Coronary artery (tissue), 2 donors: ENCODE data around the gene RRM1.
"Not testable (repeated sequence)": the region's sequence is repeated elsewhere in the genome, so short reads cannot be mapped to it uniquely, and the experiment has no call there.

Experiments used
- DNase-seq: peaks from one replicate; pipeline ENCODE4 v3.0.0-alpha.2; 2017; ENCODE audit warnings: low spot score
- H3K27ac ChIP-seq, 2 donors: fragments of 200-600 bp; sonication (generic); one replicate each; pipeline ENCODE4 v1.5.1; 2016 to 2019
- H3K4me3 ChIP-seq: fragments of 200-600 bp; sonication (generic); 2 replicates; pipeline ENCODE4 v1.5.1; 2016; ENCODE audit warnings: mild to moderate bottlenecking, moderate library complexity
- TF ChIP-seq, protein P1 (sequence below): fragments of 200-600 bp; sonication (generic); IDR thresholded peaks from one replicate; pipeline ENCODE4 v1.5.1; 2019; ENCODE audit warnings: antibody characterized with exemption

The RRM1 gene

GRCh38 chr11:4161305-4161704 is 66.7 kb downstream of the RRM1 start:
- H3K4me3 ChIP-seq = no peak overlapping the region
- TF ChIP-seq, protein P1, sequence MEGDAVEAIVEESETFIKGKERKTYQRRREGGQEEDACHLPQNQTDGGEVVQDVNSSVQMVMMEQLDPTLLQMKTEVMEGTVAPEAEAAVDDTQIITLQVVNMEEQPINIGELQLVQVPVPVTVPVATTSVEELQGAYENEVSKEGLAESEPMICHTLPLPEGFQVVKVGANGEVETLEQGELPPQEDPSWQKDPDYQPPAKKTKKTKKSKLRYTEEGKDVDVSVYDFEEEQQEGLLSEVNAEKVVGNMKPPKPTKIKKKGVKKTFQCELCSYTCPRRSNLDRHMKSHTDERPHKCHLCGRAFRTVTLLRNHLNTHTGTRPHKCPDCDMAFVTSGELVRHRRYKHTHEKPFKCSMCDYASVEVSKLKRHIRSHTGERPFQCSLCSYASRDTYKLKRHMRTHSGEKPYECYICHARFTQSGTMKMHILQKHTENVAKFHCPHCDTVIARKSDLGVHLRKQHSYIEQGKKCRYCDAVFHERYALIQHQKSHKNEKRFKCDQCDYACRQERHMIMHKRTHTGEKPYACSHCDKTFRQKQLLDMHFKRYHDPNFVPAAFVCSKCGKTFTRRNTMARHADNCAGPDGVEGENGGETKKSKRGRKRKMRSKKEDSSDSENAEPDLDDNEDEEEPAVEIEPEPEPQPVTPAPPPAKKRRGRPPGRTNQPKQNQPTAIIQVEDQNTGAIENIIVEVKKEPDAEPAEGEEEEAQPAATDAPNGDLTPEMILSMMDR = no peak
- DNase-seq = no peak
- H3K27ac ChIP-seq = no peak overlapping the region

DNA sequence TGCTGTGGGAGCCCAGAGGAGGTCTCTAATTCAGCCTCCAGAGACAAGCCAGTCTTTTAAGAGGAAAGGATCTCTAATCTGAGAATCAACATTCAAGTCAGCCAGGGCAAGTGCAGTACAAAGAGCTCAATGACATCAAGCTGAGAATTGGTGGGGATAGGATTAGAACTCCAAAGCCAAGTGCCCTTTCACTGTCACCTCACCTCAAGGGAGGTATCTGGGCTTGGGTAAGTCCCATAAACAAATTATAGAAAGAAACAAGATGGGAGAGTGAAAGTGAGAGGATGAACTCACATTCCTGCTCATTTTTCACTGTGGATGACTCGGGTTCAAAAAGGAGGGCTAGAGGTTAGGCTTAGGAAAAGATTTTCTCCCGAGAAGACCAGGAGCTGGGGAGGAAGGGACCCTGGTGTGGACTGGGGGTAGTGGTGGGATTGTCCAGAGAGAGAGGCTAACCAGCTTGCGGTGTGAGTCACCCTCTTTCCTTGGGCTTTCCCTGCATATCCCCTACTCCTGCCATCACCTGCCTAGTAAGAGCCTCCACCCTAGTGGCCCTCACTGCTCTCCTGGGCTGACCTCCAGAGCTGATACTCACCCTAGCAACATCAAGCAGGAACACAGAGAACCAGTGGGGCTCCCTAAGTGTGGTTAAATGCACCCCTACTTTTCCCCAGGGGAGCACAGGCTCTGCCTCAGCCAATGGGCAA is 70.4 kb downstream of the RRM1 start:
- Histone ChIP-seq H3K27ac (no peak overlapping the region), H3K4me3 (no peak overlapping the region)
- DNase-seq = no peak
- TF ChIP-seq, protein P1 = no peak

GRCh38 chr11:4167292-4167691 is 72.7 kb downstream of the RRM1 start:
- Histone ChIP-seq H3K27ac (no peak overlapping the region), H3K4me3 (no peak overlapping the region)
- TF ChIP-seq, protein P1 = no peak
- DNase-seq = no peak

- no peak overlapping the region for H3K4me3 ChIP-seq
- TF ChIP-seq, protein P1 = no peak
- DNase-seq = no peak
- no peak overlapping the region for H3K27ac ChIP-seq
Observed at GRCh38 chr11:4167758-4168157, 73.2 kb downstream of the RRM1 start.

DNA sequence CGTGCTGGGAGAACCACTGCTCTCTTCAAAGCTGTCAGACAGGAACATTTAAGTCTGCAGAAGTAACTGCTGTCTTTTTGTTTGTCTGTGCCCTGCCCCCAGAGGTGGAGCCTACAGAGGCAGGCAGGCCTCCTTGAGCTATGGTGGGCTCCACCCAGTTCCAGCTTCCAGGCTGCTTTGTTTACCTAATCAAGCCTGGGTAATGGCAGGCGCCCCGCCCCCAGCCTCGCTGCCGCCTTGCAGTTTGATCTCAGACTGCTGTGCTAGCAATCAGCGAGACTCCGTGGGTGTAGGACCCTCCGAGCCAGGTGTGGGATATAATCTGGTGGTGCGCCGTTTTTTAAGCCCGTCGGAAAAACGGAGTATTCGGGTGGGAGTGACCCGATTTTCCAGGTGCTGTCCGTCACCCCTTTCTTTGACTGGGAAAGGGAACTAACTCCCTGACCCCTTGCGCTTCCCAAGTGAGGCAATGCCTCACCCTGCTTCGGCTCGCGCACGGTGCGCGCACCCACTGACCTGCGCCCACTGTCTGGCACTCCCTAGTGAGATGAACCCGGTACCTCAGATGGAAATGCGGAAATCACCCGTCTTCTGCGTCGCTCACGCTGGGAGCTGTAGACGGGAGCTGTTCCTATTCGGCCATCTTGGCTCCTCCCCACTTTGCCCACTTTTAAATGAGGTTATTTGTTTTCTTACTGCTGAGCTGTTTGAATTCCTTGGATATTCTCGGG is 81.2 kb downstream of the RRM1 start:
- not testable (repeated sequence) for H3K27ac ChIP-seq, H3K4me3 ChIP-seq, DNase-seq

DNA sequence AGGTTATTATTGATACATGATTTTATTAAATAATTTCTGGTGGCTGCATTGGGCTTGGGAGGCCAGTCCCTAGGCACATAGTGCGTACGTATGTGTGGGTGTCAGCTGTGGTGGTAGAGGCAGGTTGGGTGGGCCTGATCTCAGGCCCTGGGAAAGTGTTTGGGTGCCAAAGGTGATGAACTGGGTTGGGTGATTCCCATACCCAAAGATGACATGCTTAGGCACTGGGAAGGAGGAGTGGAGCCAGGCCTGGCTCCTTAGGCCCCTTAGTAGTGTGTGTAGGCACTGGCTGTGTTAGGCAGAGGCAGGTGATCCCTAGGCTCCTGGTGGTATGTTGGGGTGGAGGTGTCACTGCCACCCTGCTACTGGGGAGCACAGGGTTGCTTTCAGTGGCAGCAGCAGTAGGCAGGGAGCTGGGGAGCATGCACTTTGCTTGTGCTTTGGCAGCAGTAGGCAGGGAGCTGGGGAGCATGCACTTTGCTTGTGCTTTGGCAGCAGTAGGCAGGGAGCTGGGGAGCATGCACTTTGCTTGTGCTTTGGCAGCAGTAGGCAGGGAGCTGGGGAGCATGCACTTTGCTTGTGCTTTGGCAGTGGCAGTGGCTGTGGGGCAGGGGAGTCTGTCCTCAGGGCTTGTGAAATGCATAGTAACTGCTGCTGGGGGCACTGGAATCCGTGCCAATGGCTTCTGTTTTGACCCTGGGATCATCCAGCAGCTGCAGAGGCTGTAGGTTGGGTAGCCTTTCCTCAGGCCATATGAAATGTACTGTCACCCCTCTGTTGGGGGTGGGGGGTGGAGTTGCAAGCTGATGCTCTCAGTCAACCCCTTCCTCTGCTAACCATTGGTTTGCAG is 84.4 kb downstream of the RRM1 start:
- TF ChIP-seq, protein P1 = no peak
- no peak overlapping the region for H3K27ac ChIP-seq
- peak; percentile 60 for DNase-seq
- H3K4me3 ChIP-seq = no peak overlapping the region

GRCh38 chr11:4180441-4181183 is 86.0 kb downstream of the RRM1 start:
- H3K4me3 ChIP-seq = no peak overlapping the region
- TF ChIP-seq, protein P1 = no peak
- DNase-seq = no peak
- no peak overlapping the region for H3K27ac ChIP-seq
